Pancreas (tissue), 10 donors: Measurements from ENCODE around the gene HMG20B. TPM values are rescaled to one million over a fixed set of nuclear protein-coding genes. Genes with fewer than 3 reads are reported as not detected.
A peak's percentile ranks its signal among the peaks of the same experiment; 100 is the strongest.

Experiments used
- ATAC-seq, 4 donors: fragments of 200-7000 bp; cut with Tn5 transposase; one replicate each; pipeline versions ENCODE4 v1.8.0 to v1.9.1; 2020; ENCODE audit warnings: mild to moderate bottlenecking in 4 of 4, moderate library complexity in 4 of 4
- DNase-seq, 6 donors: peaks; one replicate each; pipeline ENCODE4 v3.0.0-alpha.2; 2020
- FAIRE-seq: peaks from 2 replicates; lab custom pipeline; 2012; peaks lifted over from hg19 to GRCh38; lab: Jason Lieb, UNC
- H3K27ac ChIP-seq, 4 donors: fragments of 200-600 bp; sonication (generic); 1 replicate in 3 of 4; 2 replicates in 1 of 4; pipeline versions ENCODE4 v1.5.0 to v1.8.0; 2020
- H3K27me3 ChIP-seq, 4 donors: fragments of 200-600 bp; one replicate each; pipeline ENCODE4 v1.8.0; 2021
- H3K36me3 ChIP-seq, 3 donors: fragments of 200-600 bp; sonication (generic) in 1 of 3; one replicate each; pipeline versions ENCODE4 v1.5.0 to v1.8.0; 2020 to 2021
- H3K4me1 ChIP-seq, 3 donors: fragments of 200-600 bp; one replicate each; pipeline ENCODE4 v1.8.0; 2021
- H3K4me3 ChIP-seq, 4 donors: fragments of 200-600 bp; sonication (generic) in 2 of 4; one replicate each; pipeline versions ENCODE4 v1.5.0 to v1.8.0; 2020 to 2021
- H3K9me3 ChIP-seq, 4 donors: fragments of 200-600 bp; one replicate each; pipeline ENCODE4 v1.8.0; 2021
- CTCF ChIP-seq, 4 donors: fragments of 200-600 bp; sonication (generic) in 3 of 4; IDR thresholded peaks; one replicate each; pipeline versions ENCODE4 v1.5.0 to v1.8.0; 2021; ENCODE audit warnings: antibody characterized with exemption in 4 of 4
- WGBS, 2 donors: extraction: QIAGEN DNeasy Blood & Tissue Kit; methylation state at CpG; one replicate each; pipeline ENCODE4 v1.1.7; 2013; 5-methylcytosine and 5-hydroxymethylcytosine counted together
- intact Hi-C, 3 donors: fragments of 100-400 bp; cut with DNase I; formaldehyde crosslinking; loops; one replicate each; pipeline versions ENCODE4 v1.11.1 to v1.14.2; 2022
- polyA plus RNA-seq, 2 donors: library from polyadenylated mRNA; stranded (reverse); fragments of 200-250 nt; gene quantifications; one replicate each; pipeline ENCODE4 v1.2.3, GENCODE V29; 2013
- total RNA-seq, 6 donors: library from RNA; stranded (reverse); fragmentation: NEBNext Ultra II Directional in 4 of 6; extraction: Animal tissue kit (Norgen Biotek cat#: 25700) in 4 of 6; gene quantifications; one replicate each; pipeline versions ENCODE4 v1.2.1 to v1.2.4, GENCODE V29; 2021 to 2023
- donor health status: healthy with polysubstance abuse.
- donor health status: DM: no; HTN: no; CAD: no; lungs with moderate emphysema.
- donor health status: DM: no; HTN: no; CAD: no.
- donor health status: control.
- donor health status: control.
- donor health status: Bipolar disorder and iron deficiency.
- donor health status: DM: yes; HTN: yes; CAD: no.
- donor health status: DM: no; HTN: no; CAD: no.
- donor health status: DM: no; HTN: no; CAD: no.
- donor health status: DM: yes; HTN: yes; CAD: no.

Gene HMG20B
- total RNA-seq = 10 to 100 TPM; 26.3 to 45.7 (median 30.6) TPM
- polyA plus RNA-seq = 100 to 1,000 TPM in 1 of 2 donors, 10 to 100 TPM in 1; 84.0 to 102 TPM

GRCh38 chr19:3572855-3573161 lies at the start of gene HMG20B:
TSS of gene HMG20B (plus strand) at chr19:3572944. CDS start at chr19:3573310, 366 bp downstream.
- FAIRE-seq (no peak), DNase-seq (no peak), ATAC-seq (no peak)
- Histone ChIP-seq H3K4me1 (no peaks in the 10 kb centered on the region), H3K4me3 (peak within 1 kb of the TSS; percentile 83 to 96 (median 92)), H3K27me3 (no peaks in the 10 kb centered on the region), H3K9me3 (no peaks in the 10 kb centered on the region), H3K36me3 (no peaks in the 10 kb centered on the region), H3K27ac (peak within 1 kb of the TSS in 3 of 4 donors; percentile 48 to 68 (median 66))
- intact Hi-C loops = no loop called here
- no peak for TF ChIP-seq CTCF (IDR thresholded peaks at IDR 0.05)
- WGBS, 2 donors = 1 to 2% methylated on average over 17 to 30 of the region's 30 CpGs

GRCh38 chr19:3523361-3524077 lies 49.2 kb upstream of the HMG20B start:
- intact Hi-C loops = no loop called here
- H3K27ac ChIP-seq = no peak overlapping the region
- FAIRE-seq = no peak
- no peak for DNase-seq
- H3K9me3 ChIP-seq = no peaks in the 10 kb centered on the region
- no peak for ATAC-seq
- H3K4me1 ChIP-seq = peaks cover 0 to 5% (median under 1%) of the 10 kb centered on the region in 3 donors
- no peaks in the 10 kb centered on the region for H3K27me3 ChIP-seq
- WGBS, 2 donors = 88 to 89% methylated on average over 21 of the region's 21 CpGs
- TF ChIP-seq CTCF (IDR thresholded peaks at IDR 0.05) = no peak
- H3K4me3 ChIP-seq = no peak overlapping the region
- peaks cover 3 to 24% (median 9%) of the 10 kb centered on the region in 3 donors for H3K36me3 ChIP-seq

GRCh38 chr19:3524078-3524842 lies 48.5 kb upstream of the HMG20B start:
- WGBS, 2 donors = 92 to 94% methylated on average over 33 of the region's 33 CpGs
- FAIRE-seq (no peak), ATAC-seq (no peak), DNase-seq (peak in 1 of 6 donors; percentile 65)
- no peaks in the 10 kb centered on the region for H3K27me3 ChIP-seq
- intact Hi-C loops = no loop called here
- H3K36me3 ChIP-seq = peaks cover 3 to 24% (median 9%) of the 10 kb centered on the region in 3 donors
- no peak overlapping the region for H3K4me3 ChIP-seq
- H3K27ac ChIP-seq = no peak overlapping the region
- no peak for TF ChIP-seq CTCF (IDR thresholded peaks at IDR 0.05)
- no peaks in the 10 kb centered on the region for H3K9me3 ChIP-seq
- no peaks in the 10 kb centered on the region for H3K4me1 ChIP-seq

- TF ChIP-seq CTCF (IDR thresholded peaks at IDR 0.05) = no peak
- H3K27ac ChIP-seq = no peak overlapping the region
- H3K36me3 ChIP-seq = peaks cover 3 to 24% (median 9%) of the 10 kb centered on the region in 3 donors
- no peak overlapping the region for H3K4me3 ChIP-seq
- no peaks in the 10 kb centered on the region for H3K9me3 ChIP-seq
- no peak for ATAC-seq
- intact Hi-C loops = no loop called here
- H3K27me3 ChIP-seq = no peaks in the 10 kb centered on the region
- no peak for FAIRE-seq
- no peaks in the 10 kb centered on the region for H3K4me1 ChIP-seq
- peak in 2 of 6 donors; percentile 33 to 65 for DNase-seq
- WGBS, 2 donors = 94 to 95% methylated on average over 20 of the region's 20 CpGs
Observed at GRCh38 chr19:3524904-3525451, 47.8 kb upstream of the HMG20B start.
